HG03280 (cell line): ENCODE data around the gene ZNF143.
"Not testable (repeated sequence)": the region's sequence is repeated elsewhere in the genome, so short reads cannot be mapped to it uniquely, and the experiment has no call there.

Experiments used
- ATAC-seq: cut with Tn5 transposase; IDR thresholded peaks from one replicate; pipeline ENCODE4 v1.9.1; 2021; ENCODE audit warnings: mild to moderate bottlenecking, moderate library complexity; ENCODE audit not compliant: unreplicated experiment

The ZNF143 gene

GRCh38 chr11:9495803-9496514 is 35.1 kb downstream of the ZNF143 start:
- no peak for ATAC-seq

GRCh38 chr11:9498457-9499078 is 37.8 kb downstream of the ZNF143 start:
- ATAC-seq, result no peak

GRCh38 chr11:9506489-9507276 is 45.9 kb downstream of the ZNF143 start:
- ATAC-seq, result peak; percentile 42

GRCh38 chr11:9507277-9507580 is 46.4 kb downstream of the ZNF143 start:
- no peak for ATAC-seq

- ATAC-seq, result no peak
Observed at GRCh38 chr11:9509041-9509440, 48.2 kb downstream of the ZNF143 start.

- ATAC-seq, result no peak
Observed at GRCh38 chr11:9512370-9513019, 51.7 kb downstream of the ZNF143 start.

GRCh38 chr11:9514576-9514975 is 53.8 kb downstream of the ZNF143 start:
- ATAC-seq, result not testable (repeated sequence)

- no peak for ATAC-seq
Observed at GRCh38 chr11:9516113-9516512, 55.3 kb downstream of the ZNF143 start.

- no peak for ATAC-seq
Observed at GRCh38 chr11:9518835-9519410, 58.1 kb downstream of the ZNF143 start.

GRCh38 chr11:9524001-9524400 is 63.2 kb downstream of the ZNF143 start:
- ATAC-seq, result no peak

- ATAC-seq, result no peak
Observed at GRCh38 chr11:9525116-9525515, 64.3 kb downstream of the ZNF143 start.

- no peak for ATAC-seq
Observed at GRCh38 chr11:9527481-9528135, 66.8 kb downstream of the ZNF143 start.

GRCh38 chr11:9528136-9528501 is 67.3 kb downstream of the ZNF143 start:
- ATAC-seq, result no peak

- ATAC-seq, result no peak
Observed at GRCh38 chr11:9528573-9529333, 67.9 kb downstream of the ZNF143 start.

- no peak for ATAC-seq
Observed at GRCh38 chr11:9529334-9529650, 68.5 kb downstream of the ZNF143 start.

GRCh38 chr11:9530020-9530621 is 69.3 kb downstream of the ZNF143 start:
- ATAC-seq, result no peak

- no peak for ATAC-seq
Observed at GRCh38 chr11:9530901-9531625, 70.3 kb downstream of the ZNF143 start.

- ATAC-seq, result no peak
Observed at GRCh38 chr11:9533058-9533457, 72.2 kb downstream of the ZNF143 start.
